ENCODE measurements around the gene COPG1.

The COPG1 gene

GRCh38 chr3:129288446-129288845, 39.0 kb downstream of the COPG1 start:
- no peaks in the 10 kb centered on the region for H3K9me2 ChIP-seq (replicated peaks; ENCODE audit: low read depth, low read length)
- H3K79me2 ChIP-seq (ENCODE audit: insufficient read depth, low read length) = no peaks in the 10 kb centered on the region
- H3F3A ChIP-seq (ENCODE audit: low read depth) = no peaks in the 10 kb centered on the region
- peaks cover 23% of the 10 kb centered on the region; the same call in 1 of the 2 replicates for H3K36me3 ChIP-seq (ENCODE audit: insufficient read depth, low read length)
- no peak overlapping the region for H3K4me2 ChIP-seq (ENCODE audit: low read depth, low read length, poor library complexity, severe bottlenecking)
- H3K9me3 ChIP-seq (ENCODE audit: insufficient read depth, low read depth, low read length) = no peaks in the 10 kb centered on the region
- TF ChIP-seq CTCF (conservative IDR thresholded peaks at IDR 0.05; ENCODE audit: low read length) (no peak), EZH2phosphoT487 (IDR thresholded peaks at IDR 0.05; ENCODE audit: borderline replicate concordance) (no peak)
- H3K9ac ChIP-seq (ENCODE audit: low read depth, low read length, poor library complexity, severe bottlenecking) = no peak overlapping the region
- H3K27me3 ChIP-seq (ENCODE audit: insufficient read depth, low read length, poor library complexity, severe bottlenecking) = no peaks in the 10 kb centered on the region
- H2AFZ ChIP-seq (ENCODE audit: low read length) = no peak overlapping the region
- H4K20me1 ChIP-seq (ENCODE audit: insufficient read depth, low read length, poor library complexity, severe bottlenecking) = peaks cover 2% of the 10 kb centered on the region
- no peaks in the 10 kb centered on the region for H3K4me1 ChIP-seq (ENCODE audit: insufficient read depth, low read length, poor library complexity, severe bottlenecking)
- H3K4me3 ChIP-seq (ENCODE audit: low read length, poor library complexity, severe bottlenecking) = no peak overlapping the region

GRCh38 chr3:129289201-129289921, 40.0 kb downstream of the COPG1 start:
- Histone ChIP-seq H4K20me1 (ENCODE audit: insufficient read depth, low read length, poor library complexity, severe bottlenecking) (no peaks in the 10 kb centered on the region), H3K9me2 (replicated peaks; ENCODE audit: low read depth, low read length) (no peaks in the 10 kb centered on the region), H3K9ac (ENCODE audit: low read depth, low read length, poor library complexity, severe bottlenecking) (no peak overlapping the region), H3K4me3 (ENCODE audit: low read length, poor library complexity, severe bottlenecking) (no peak overlapping the region), H3K79me2 (ENCODE audit: insufficient read depth, low read length) (no peaks in the 10 kb centered on the region), H3K36me3 (ENCODE audit: insufficient read depth, low read length) (peaks cover 29% of the 10 kb centered on the region; the same call in 1 of the 2 replicates), H3K27me3 (ENCODE audit: insufficient read depth, low read length, poor library complexity, severe bottlenecking) (no peaks in the 10 kb centered on the region), H2AFZ (ENCODE audit: low read length) (no peak overlapping the region), H3F3A (ENCODE audit: low read depth) (no peaks in the 10 kb centered on the region), H3K9me3 (ENCODE audit: insufficient read depth, low read depth, low read length) (no peaks in the 10 kb centered on the region), H3K4me1 (ENCODE audit: insufficient read depth, low read length, poor library complexity, severe bottlenecking) (no peaks in the 10 kb centered on the region), H3K4me2 (ENCODE audit: low read depth, low read length, poor library complexity, severe bottlenecking) (no peak overlapping the region)
- TF ChIP-seq CTCF (conservative IDR thresholded peaks at IDR 0.05; ENCODE audit: low read length) = no peak
- no peak for TF ChIP-seq EZH2phosphoT487 (IDR thresholded peaks at IDR 0.05; ENCODE audit: borderline replicate concordance)

GRCh38 chr3:129291236-129291886, 42.0 kb downstream of the COPG1 start:
- Histone ChIP-seq H3K9ac (ENCODE audit: low read depth, low read length, poor library complexity, severe bottlenecking) (no peak overlapping the region), H3K4me3 (ENCODE audit: low read length, poor library complexity, severe bottlenecking) (no peak overlapping the region), H4K20me1 (ENCODE audit: insufficient read depth, low read length, poor library complexity, severe bottlenecking) (no peaks in the 10 kb centered on the region), H3K36me3 (ENCODE audit: insufficient read depth, low read length) (peaks cover 34% of the 10 kb centered on the region; the same call in 1 of the 2 replicates), H3K4me2 (ENCODE audit: low read depth, low read length, poor library complexity, severe bottlenecking) (no peak overlapping the region), H2AFZ (ENCODE audit: low read length) (no peak overlapping the region), H3K27me3 (ENCODE audit: insufficient read depth, low read length, poor library complexity, severe bottlenecking) (no peaks in the 10 kb centered on the region), H3K79me2 (ENCODE audit: insufficient read depth, low read length) (no peaks in the 10 kb centered on the region), H3K9me2 (replicated peaks; ENCODE audit: low read depth, low read length) (no peaks in the 10 kb centered on the region), H3F3A (ENCODE audit: low read depth) (no peaks in the 10 kb centered on the region), H3K4me1 (ENCODE audit: insufficient read depth, low read length, poor library complexity, severe bottlenecking) (no peaks in the 10 kb centered on the region), H3K9me3 (ENCODE audit: insufficient read depth, low read depth, low read length) (no peaks in the 10 kb centered on the region)
- no peak for TF ChIP-seq CTCF (conservative IDR thresholded peaks at IDR 0.05; ENCODE audit: low read length)
- no peak for TF ChIP-seq EZH2phosphoT487 (IDR thresholded peaks at IDR 0.05; ENCODE audit: borderline replicate concordance)
